Stomach (tissue), 4 donors: ENCODE results near the gene ZFPM1.

Source experiments
- CTCF ChIP-seq, 7 experiments: fragments of 450-650 bp in 4 of 7; fragments of 200-600 bp in 3 of 7; sonication (generic) in 3 of 7; IDR thresholded peaks; one replicate each; pipeline ENCODE4 v1.5.1; 2016 to 2019; ENCODE audit warnings: antibody characterized with exemption in 7 of 7, control low read depth in 2 of 7, mild to moderate bottlenecking in 1 of 7
- EP300 ChIP-seq: sonication (generic); formaldehyde crosslinking; IDR thresholded peaks from one replicate; pipeline ENCODE4 v1.6.1; 2017; ENCODE audit warnings: antibody characterized with exemption
- POLR2A ChIP-seq, 4 donors: fragments of 450-650 bp; IDR thresholded peaks; one replicate each; pipeline ENCODE4 v1.6.1; 2016; ENCODE audit warnings: antibody characterized with exemption in 4 of 4, control low read depth in 2 of 4, mild to moderate bottlenecking in 1 of 4, moderate library complexity in 1 of 4
- POLR2AphosphoS5 ChIP-seq, 3 donors: sonication (generic); formaldehyde crosslinking; IDR thresholded peaks; one replicate each; pipeline ENCODE4 v1.6.1; 2016; ENCODE audit warnings: antibody characterized with exemption in 3 of 3

DNA sequence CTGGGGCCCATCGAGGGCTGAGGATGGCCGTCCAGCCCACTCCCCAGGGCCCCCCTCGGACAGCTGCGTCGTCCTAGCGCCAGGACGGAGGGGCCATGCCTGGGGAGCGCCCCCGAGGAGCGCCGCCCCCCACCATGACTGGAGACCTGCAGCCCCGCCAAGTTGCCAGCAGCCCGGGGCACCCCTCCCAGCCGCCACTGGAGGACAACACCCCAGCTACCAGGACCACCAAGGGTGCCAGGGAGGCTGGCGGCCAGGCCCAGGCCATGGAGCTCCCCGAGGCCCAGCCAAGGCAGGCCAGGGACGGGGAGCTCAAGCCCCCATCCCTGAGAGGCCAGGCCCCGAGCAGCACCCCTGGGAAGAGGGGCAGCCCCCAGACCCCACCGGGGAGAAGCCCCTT is 25.7 kb upstream of the ZFPM1 start:
- TF ChIP-seq CTCF (IDR thresholded peaks at IDR 0.05) (no peak), POLR2AphosphoS5 (IDR thresholded peaks at IDR 0.05) (no peak), POLR2A (IDR thresholded peaks at IDR 0.05) (no peak), EP300 (no peak)
